HEK293 (cell line): ENCODE results near the gene RFK.

Experiments used
- YY2 ChIP-seq: fragments of 450-650 bp; formaldehyde crosslinking; IDR thresholded peaks from 2 replicates; pipeline ENCODE4 v1.5.1; 2016; ENCODE audit warnings: missing biosample characterization, missing genetic modification characterization
- ZNF184 ChIP-seq: fragments of 450-650 bp; IDR thresholded peaks from 2 replicates; pipeline ENCODE4 v1.5.1; 2018; ENCODE audit warnings: missing biosample characterization, mild to moderate bottlenecking, missing genetic modification characterization
- ZNF354C ChIP-seq: fragments of 450-650 bp; formaldehyde crosslinking; IDR thresholded peaks from 2 replicates; pipeline ENCODE4 v1.5.1; 2016; ENCODE audit warnings: missing biosample characterization, missing genetic modification characterization, low read depth, borderline replicate concordance
- ZNF501 ChIP-seq: fragments of 450-650 bp; formaldehyde crosslinking; IDR thresholded peaks from 2 replicates; pipeline ENCODE4 v1.5.1; 2016; ENCODE audit warnings: missing biosample characterization, missing genetic modification characterization
- ZNF677 ChIP-seq: fragments of 450-650 bp; IDR thresholded peaks from 2 replicates; pipeline ENCODE4 v1.5.0; 2018; ENCODE audit warnings: missing biosample characterization, mild to moderate bottlenecking, missing genetic modification characterization, moderate library complexity
- ZSCAN23 ChIP-seq: fragments of 450-650 bp; formaldehyde crosslinking; IDR thresholded peaks from 2 replicates; pipeline ENCODE4 v1.5.1; 2016; ENCODE audit warnings: missing biosample characterization, missing genetic modification characterization
- TF ChIP-seq, protein P1 (sequence below): fragments of 450-650 bp; formaldehyde crosslinking; IDR thresholded peaks from 2 replicates; pipeline ENCODE4 v1.5.1; 2016; ENCODE audit warnings: missing biosample characterization, missing genetic modification characterization
- TF ChIP-seq, protein P2 (sequence below): fragments of 450-650 bp; formaldehyde crosslinking; IDR thresholded peaks from 2 replicates; pipeline ENCODE4 v1.5.1; 2016; ENCODE audit warnings: missing biosample characterization, missing genetic modification characterization
- TF ChIP-seq, protein P3 (sequence below): fragments of 450-650 bp; IDR thresholded peaks from 2 replicates; pipeline ENCODE4 v1.5.1; 2018; ENCODE audit warnings: missing biosample characterization, missing genetic modification characterization

DNA sequence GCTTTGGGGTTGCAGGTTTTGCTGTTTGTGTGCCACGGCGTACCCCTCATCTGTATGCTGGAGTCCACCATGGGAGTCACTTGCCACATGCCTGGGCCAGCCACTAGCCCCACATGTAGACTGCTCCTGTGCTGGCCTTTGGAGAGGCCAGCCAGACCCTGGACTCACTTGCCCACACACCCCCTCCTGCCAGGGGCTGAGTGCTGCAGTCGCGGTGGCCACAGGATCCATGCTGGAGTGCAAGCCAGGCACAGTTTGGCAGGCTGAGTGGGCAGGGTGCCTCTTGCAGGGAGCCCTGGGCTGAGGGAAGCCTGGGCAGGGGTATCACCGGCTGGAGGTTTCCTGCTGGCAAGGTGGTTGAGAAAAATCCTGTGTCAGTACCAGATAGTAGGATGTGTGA lies 39.2 kb upstream of the RFK start:
- TF ChIP-seq, protein P1, sequence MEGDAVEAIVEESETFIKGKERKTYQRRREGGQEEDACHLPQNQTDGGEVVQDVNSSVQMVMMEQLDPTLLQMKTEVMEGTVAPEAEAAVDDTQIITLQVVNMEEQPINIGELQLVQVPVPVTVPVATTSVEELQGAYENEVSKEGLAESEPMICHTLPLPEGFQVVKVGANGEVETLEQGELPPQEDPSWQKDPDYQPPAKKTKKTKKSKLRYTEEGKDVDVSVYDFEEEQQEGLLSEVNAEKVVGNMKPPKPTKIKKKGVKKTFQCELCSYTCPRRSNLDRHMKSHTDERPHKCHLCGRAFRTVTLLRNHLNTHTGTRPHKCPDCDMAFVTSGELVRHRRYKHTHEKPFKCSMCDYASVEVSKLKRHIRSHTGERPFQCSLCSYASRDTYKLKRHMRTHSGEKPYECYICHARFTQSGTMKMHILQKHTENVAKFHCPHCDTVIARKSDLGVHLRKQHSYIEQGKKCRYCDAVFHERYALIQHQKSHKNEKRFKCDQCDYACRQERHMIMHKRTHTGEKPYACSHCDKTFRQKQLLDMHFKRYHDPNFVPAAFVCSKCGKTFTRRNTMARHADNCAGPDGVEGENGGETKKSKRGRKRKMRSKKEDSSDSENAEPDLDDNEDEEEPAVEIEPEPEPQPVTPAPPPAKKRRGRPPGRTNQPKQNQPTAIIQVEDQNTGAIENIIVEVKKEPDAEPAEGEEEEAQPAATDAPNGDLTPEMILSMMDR: no peak
- TF ChIP-seq, protein P2, sequence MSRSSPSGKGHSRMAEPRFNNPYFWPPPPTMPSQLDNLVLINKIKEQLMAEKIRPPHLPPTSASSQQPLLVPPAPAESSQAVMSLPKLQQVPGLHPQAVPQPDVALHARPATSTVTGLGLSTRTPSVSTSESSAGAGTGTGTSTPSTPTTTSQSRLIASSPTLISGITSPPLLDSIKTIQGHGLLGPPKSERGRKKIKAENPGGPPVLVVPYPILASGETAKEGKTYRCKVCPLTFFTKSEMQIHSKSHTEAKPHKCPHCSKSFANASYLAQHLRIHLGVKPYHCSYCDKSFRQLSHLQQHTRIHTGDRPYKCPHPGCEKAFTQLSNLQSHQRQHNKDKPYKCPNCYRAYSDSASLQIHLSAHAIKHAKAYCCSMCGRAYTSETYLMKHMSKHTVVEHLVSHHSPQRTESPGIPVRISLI (tag by site-specific recombination): no peak
- TF ChIP-seq ZSCAN23 (tag by site-specific recombination) (no peak), ZNF501 (no peak), ZNF677 (tag by site-specific recombination) (no peak), ZNF354C (tag by site-specific recombination) (no peak), ZNF184 (no peak), YY2 (tag by site-specific recombination) (no peak)
- TF ChIP-seq, protein P3, sequence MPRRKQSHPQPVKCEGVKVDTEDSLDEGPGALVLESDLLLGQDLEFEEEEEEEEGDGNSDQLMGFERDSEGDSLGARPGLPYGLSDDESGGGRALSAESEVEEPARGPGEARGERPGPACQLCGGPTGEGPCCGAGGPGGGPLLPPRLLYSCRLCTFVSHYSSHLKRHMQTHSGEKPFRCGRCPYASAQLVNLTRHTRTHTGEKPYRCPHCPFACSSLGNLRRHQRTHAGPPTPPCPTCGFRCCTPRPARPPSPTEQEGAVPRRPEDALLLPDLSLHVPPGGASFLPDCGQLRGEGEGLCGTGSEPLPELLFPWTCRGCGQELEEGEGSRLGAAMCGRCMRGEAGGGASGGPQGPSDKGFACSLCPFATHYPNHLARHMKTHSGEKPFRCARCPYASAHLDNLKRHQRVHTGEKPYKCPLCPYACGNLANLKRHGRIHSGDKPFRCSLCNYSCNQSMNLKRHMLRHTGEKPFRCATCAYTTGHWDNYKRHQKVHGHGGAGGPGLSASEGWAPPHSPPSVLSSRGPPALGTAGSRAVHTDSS: no peak
